Stimulated activated CD8-positive, alpha-beta memory T cell treated with anti-CD3 and anti-CD28 coated beads, Interleukin-15, amount 100 ng/mL, for 24 hours (primary cell): Measurements from ENCODE around the gene BRINP3.

ENCODE experiments used
- DNase-seq: peaks from one replicate; pipeline ENCODE4 v3.0.0-alpha.2; 2020; ENCODE audit warnings: low read depth

The BRINP3 gene

GRCh38 chr1:190322274-190322673 is 155.4 kb downstream of the BRINP3 start:
- no peak for DNase-seq

- no peak for DNase-seq
Measured at GRCh38 chr1:190320952-190321351, 156.7 kb downstream of the BRINP3 start.

DNA sequence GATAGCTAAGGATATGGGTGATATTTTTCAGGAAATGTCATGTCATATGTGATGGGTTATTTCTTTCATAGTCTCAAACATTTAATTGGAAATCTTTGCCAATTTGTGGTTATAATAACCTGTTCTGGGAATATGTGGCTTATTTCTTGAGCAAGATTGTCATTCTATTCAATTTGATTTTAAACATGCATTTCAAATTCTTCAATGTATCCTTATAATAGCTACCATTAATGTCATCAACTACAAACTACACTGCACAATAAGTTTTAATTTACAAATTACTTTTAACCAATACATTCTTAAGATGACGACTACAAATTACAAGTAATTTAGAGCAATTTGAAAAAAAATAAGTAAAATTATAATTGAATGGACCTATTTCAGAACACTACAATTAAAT is 164.9 kb downstream of the BRINP3 start:
- no peak for DNase-seq

- no peak for DNase-seq
Measured at GRCh38 chr1:190303501-190303900, 174.2 kb downstream of the BRINP3 start.

DNA sequence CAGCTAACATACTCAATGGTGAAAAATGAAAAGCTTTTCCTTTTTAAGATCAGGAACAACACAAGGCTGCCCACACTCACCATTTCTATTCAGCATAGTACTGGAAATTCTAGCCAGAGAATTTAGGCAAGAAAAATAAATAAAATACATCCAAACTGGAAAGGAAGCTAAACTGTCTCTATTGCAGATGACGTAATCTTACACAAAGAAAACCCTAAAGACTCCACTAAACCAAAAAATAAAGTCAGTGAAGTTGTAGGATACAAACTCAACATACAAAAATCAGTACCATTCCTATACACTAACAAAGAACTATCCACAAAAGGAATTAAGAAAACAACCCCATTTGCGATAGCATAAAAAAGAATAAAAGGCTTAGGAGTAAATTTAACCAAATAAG is 181.2 kb downstream of the BRINP3 start:
- DNase-seq: no peak

DNA sequence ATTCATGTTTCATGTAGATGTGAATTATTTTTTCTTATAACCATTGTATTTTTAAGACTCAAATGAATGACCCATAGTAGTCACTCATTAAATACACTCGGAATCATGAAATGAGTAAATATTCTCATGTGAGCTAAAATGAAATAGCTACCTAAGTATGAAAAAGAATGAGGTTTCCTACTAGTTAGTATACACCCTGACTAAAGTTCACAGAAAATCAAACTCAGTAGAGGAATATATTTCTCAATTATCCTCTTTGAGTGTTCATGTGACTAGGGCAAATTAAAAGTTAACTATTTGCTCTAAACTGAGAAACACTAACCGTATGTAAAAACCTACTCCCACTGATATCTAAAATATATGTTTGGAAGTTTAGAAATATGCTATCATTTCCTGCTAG is 187.8 kb downstream of the BRINP3 start:
- DNase-seq: no peak

DNA sequence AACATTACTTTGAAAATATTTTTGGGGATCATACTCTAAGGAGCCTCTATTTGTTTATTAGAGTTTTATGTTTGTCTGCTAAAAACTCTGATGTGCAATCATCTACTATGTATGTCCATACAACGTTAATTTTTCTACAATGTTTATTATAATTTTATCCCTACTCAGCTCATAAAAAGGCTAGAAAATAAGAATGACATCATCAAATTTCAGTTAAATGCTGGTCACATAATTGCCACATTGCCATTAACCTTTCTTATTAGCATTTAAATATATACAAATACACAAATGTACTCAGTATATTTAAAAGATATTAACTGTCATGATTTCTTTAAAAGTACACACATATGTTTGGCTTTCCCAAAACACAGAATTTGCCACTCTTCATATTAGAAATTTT is 191.6 kb downstream of the BRINP3 start:
- DNase-seq: no peak

DNA sequence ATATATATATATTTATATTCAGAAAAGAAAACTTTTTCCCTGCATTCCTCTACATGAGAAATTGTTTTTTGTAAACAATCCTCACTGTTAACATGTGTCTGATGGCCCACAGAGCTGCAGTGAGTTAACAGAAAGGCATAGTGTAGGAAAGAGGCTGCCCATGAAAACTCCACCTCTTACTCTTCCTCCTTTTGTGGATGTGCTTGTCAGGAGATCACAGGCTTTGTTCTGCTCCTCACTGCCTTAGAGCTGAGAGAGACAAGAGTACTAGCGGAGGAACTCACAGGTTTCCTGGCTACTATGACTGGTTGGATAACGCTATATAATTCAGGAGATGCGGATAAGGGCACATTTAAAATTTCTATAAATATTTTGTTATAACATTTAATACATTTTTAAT is 200.6 kb downstream of the BRINP3 start:
- no peak for DNase-seq

DNA sequence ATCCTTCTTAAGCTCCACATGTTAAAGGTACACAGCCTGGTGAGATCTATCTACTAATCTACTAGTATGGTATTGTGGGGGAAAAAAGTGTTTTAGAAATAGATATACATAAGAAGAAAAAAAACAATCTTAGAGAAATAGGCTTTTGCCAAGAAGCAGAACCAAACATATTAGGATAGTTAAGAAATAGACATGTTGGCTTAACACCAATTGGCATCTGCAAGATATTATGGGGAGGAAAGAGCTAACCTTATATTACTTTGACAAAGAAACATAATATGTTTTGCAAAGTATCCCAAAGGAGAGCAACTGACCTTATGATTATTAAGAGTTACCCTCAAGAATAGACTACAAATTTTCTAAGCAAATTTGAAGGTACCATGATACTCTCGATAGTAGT is 202.9 kb downstream of the BRINP3 start:
- no peak for DNase-seq

GRCh38 chr1:190273161-190273560 is 204.5 kb downstream of the BRINP3 start:
- DNase-seq: no peak

- no peak for DNase-seq
Measured at GRCh38 chr1:190262538-190262937, 215.1 kb downstream of the BRINP3 start.

DNA sequence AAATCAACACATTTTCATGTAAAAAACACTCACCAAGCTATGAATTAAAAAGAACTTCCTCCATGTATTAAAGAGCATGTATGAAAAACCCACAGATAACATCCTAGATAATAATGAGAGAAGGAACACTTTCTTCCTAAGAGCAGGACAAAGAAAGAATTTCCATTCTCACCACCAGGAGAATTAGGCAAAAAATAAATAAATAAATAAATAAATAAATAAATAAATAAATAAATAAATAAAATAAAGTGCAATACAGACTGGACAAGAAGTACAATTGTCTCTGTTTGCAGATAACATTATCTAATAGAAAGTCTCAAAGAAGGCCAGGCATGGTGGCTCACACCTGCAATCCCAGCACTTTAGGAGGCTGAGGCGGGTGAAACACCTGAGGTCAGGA is 218.2 kb downstream of the BRINP3 start:
- DNase-seq: no peak

- no peak for DNase-seq
Measured at GRCh38 chr1:190258003-190258402, 219.7 kb downstream of the BRINP3 start.

- no peak for DNase-seq
Measured at GRCh38 chr1:190252046-190252445, 225.6 kb downstream of the BRINP3 start.

DNA sequence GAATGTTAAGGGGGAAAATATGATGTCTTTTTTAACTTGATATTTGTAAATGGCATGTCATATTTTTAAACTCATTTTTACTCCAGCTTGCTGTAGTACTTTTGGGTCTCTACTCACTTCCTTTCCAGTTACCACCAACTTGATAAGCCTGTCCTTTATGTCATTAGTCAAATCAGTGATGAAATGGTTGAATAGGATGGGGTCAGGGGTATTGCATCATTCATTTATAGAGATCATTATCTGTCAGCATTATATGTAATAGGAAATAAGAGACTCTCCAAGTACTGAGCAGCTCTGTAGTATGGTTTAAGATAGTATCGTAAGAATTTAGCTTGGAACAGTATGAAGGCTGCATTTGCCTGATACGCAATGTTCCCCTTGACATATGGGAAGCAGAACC is 227.3 kb downstream of the BRINP3 start:
- DNase-seq: no peak

DNA sequence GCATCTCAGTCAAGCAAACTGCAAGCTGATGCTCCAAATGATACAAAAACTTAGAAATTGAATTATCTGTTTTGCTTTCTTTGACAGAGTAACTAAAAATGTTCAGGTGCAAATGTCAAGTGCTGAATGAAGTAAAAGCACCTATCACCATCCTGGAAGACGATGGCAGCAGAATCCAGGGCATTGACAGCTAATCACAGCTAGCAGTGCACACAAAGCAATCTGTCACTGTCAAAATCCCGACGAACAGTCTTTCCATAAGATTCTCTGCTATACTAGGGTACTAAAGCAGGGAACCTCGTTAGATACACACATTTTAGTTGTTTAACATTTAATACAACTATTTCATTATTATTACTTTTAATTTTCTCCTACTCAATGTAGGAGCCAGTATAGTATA is 233.3 kb downstream of the BRINP3 start:
- DNase-seq: no peak

DNA sequence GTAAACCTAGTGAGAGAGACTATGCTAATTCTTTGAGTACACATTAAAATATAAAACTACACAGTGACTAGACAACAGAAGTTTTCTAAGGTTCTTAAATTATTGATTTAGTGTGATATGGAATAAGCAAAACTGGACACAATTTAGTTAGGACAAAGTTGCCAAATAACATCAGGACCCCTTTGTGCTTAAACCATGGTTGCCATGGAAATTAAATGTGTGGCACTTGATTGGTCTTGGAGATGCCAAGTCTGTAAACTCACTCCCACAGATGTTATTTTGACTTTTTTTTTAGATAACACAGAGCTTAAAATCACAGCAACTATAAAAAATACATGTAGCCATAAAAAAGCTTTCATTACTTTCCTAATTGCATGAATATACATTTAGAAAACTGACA is 234.6 kb downstream of the BRINP3 start:
- no peak for DNase-seq

GRCh38 chr1:190226006-190226405 is 251.7 kb downstream of the BRINP3 start:
- no peak for DNase-seq

- DNase-seq: no peak
Measured at GRCh38 chr1:190212450-190212849, 265.2 kb downstream of the BRINP3 start.

DNA sequence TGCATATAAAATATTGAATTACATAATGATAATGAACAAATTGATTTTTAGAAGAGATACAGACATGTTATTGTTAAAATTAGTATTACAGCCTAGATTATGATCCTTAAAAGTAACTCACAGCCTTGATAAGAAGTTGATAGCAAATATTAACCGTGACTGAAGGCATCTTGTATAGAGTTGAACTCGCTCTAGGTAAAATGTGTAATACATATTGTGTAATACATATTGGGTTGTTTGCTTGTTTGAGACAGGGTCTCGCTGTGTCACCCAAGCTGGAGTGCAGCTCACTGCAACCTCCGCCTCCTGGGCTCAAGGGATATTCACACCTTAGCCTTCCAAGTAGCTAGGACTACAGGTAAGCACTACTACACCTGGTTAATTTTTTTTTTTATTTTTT is 269.9 kb downstream of the BRINP3 start:
- DNase-seq: no peak

DNA sequence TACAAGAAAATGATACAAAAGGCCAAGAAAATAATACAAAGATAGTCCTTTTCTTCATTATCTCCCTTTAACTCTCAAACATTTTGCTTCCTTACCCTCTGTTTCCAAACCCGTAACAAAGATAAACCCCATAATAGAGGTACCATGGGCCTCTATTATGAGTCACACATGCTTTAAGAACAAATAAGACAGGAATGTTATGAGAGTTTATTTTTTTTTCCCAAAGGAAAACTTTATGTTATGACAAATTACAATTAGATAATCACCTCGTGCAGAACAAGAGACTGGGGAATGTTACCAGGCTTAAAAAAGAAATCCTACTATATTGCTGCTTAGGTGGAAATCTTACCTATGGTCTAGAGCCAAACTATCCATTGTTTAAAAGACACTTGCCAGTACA is 272.0 kb downstream of the BRINP3 start:
- DNase-seq: no peak

DNA sequence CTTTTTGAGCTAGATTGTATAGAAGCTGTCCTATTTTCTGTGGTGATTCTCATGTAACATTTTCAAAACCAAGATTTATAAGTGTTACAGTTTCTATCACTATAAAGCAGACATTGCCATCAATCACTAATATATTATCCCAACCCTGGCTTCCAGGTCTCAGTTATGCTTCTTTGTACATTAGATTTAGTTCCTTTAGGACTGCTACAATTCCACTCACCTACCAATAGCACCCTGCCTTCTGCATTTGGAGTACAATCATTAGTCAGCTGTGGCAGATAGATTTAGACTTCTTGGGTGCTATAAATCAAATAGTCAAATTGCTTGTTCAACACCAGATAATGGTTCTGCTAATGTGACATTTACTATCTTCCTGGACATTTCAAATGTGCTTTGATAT is 281.6 kb downstream of the BRINP3 start:
- DNase-seq: no peak

DNA sequence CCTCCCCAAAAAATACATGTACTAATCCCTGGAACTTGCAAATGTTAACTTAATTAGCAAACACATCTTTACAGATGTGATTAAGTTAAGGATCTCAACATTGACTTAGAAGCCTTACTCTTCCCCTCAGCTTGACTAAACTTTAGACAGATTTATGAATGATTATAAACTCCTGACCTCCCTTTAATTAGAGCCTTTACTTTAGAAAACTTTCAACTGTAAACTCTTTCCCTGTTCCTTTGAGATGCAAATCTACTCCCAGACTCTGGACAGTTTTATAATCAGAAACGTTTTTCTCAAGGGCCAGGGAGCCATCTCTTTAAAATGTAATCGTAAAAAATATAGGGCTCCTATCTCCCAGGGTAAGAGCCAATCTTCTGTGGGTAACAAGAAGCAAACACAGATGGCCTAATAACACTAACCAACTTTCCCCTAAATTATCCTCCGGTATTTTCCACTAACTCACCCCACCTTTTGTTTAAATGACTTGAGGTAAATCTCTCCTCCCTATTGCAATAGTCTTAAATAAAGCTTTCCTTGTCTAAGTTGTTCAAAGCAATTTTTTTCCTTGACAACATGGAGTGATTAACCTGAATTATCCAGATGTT is 284.1 kb downstream of the BRINP3 start:
- DNase-seq: no peak

- no peak for DNase-seq
Measured at GRCh38 chr1:190192627-190193026, 285.0 kb downstream of the BRINP3 start.

DNA sequence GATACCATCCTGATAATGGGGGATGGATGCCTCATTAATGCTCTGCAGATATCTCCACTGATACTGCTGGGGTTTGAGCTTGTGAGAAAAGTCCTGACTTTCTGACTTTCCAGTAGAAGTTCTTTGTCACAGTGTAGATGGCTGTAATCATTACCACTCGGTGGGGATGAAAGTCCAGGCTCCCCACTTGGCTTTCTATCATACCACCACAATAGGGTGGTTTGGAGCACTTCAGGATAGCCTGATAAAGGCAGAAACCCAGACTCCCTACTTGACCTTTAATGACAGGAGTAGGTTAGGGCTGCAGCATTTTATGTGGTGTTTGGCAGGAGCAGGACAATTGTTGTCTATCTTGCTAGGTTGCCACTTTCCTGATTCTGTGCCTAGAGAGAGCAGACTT is 294.1 kb downstream of the BRINP3 start:
- DNase-seq: no peak
